ENCODE results near the gene TOB1. TPM values are rescaled to one million over a fixed set of nuclear protein-coding genes. Genes with fewer than 3 reads are reported as not detected.
A peak's percentile ranks its signal among the peaks of the same experiment; 100 is the strongest.

Gene TOB1
- total and polyA plus RNA-seq, 9 of the 15 experiments (the other 6 are each of a cell fraction or from before 2014, with no cell fraction given), result 4.8 to 63.7 (median 13.2) TPM

GRCh38 chr17:50865868-50866260, 290 bp downstream of the TOB1 start (continued):
- TF ChIP-seq CREB5 (CRISPR knock-in tag; IDR thresholded peaks at IDR 0.05) (no peak), TGIF2 (CRISPR knock-in tag; IDR thresholded peaks at IDR 0.05) (peak; percentile 65; the same call in 1 of the 2 replicates), KDM2B (CRISPR knock-in tag; IDR thresholded peaks at IDR 0.05) (0 out of 2 replicates have a peak, but pooled peaks have one; percentile 71), BCLAF1 (IDR thresholded peaks at IDR 0.05; ENCODE audit: borderline replicate concordance in 1 of 2, control insufficient read depth in 1 of 2, low read depth in 2 of 2, low read length in 1 of 2) (0 out of 4 replicates have a peak, but pooled peaks of 1 of the 2 experiments have one; percentile 50), GATAD2B (IDR thresholded peaks at IDR 0.05; ENCODE audit: borderline replicate concordance) (0 out of 2 replicates have a peak, but pooled peaks have one; percentile 22), FOXO4 (CRISPR knock-in tag; IDR thresholded peaks at IDR 0.05) (no peak), SP1 (CRISPR knock-in tag; IDR thresholded peaks at IDR 0.05) (no peak), MLX (CRISPR knock-in tag; conservative IDR thresholded peaks at IDR 0.05) (0 out of 4 replicates have a peak, but pooled peaks of 1 of the 2 experiments have one; percentile 59), ZNF253 (CRISPR knock-in tag; conservative IDR thresholded peaks at IDR 0.05) (no peak), ZBTB1 (CRISPR knock-in tag; IDR thresholded peaks at IDR 0.05; ENCODE audit: borderline replicate concordance, low read depth) (0 out of 2 replicates have a peak, but pooled peaks have one; percentile 62), BACH1 (tag; IDR thresholded peaks at IDR 0.05) (no peak), DMBX1 (CRISPR knock-in tag; IDR thresholded peaks at IDR 0.05; ENCODE audit: borderline replicate concordance) (no peak)
- TF ChIP-seq, protein P1, sequence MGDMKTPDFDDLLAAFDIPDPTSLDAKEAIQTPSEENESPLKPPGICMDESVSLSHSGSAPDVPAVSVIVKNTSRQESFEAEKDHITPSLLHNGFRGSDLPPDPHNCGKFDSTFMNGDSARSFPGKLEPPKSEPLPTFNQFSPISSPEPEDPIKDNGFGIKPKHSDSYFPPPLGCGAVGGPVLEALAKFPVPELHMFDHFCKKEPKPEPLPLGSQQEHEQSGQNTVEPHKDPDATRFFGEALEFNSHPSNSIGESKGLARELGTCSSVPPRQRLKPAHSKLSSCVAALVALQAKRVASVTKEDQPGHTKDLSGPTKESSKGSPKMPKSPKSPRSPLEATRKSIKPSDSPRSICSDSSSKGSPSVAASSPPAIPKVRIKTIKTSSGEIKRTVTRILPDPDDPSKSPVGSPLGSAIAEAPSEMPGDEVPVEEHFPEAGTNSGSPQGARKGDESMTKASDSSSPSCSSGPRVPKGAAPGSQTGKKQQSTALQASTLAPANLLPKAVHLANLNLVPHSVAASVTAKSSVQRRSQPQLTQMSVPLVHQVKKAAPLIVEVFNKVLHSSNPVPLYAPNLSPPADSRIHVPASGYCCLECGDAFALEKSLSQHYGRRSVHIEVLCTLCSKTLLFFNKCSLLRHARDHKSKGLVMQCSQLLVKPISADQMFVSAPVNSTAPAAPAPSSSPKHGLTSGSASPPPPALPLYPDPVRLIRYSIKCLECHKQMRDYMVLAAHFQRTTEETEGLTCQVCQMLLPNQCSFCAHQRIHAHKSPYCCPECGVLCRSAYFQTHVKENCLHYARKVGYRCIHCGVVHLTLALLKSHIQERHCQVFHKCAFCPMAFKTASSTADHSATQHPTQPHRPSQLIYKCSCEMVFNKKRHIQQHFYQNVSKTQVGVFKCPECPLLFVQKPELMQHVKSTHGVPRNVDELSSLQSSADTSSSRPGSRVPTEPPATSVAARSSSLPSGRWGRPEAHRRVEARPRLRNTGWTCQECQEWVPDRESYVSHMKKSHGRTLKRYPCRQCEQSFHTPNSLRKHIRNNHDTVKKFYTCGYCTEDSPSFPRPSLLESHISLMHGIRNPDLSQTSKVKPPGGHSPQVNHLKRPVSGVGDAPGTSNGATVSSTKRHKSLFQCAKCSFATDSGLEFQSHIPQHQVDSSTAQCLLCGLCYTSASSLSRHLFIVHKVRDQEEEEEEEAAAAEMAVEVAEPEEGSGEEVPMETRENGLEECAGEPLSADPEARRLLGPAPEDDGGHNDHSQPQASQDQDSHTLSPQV (IDR thresholded peaks at IDR 0.05), result 0 out of 2 replicates have a peak, but pooled peaks have one; percentile 22
- TF ChIP-seq, protein P2, sequence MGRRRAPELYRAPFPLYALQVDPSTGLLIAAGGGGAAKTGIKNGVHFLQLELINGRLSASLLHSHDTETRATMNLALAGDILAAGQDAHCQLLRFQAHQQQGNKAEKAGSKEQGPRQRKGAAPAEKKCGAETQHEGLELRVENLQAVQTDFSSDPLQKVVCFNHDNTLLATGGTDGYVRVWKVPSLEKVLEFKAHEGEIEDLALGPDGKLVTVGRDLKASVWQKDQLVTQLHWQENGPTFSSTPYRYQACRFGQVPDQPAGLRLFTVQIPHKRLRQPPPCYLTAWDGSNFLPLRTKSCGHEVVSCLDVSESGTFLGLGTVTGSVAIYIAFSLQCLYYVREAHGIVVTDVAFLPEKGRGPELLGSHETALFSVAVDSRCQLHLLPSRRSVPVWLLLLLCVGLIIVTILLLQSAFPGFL (CRISPR knock-in tag; IDR thresholded peaks at IDR 0.05), result 0 out of 2 replicates have a peak, but pooled peaks have one; percentile 69

Data from K562 (cell line).